ENCODE data around the gene NUP133.
"Not testable (repeated sequence)": the region's sequence is repeated elsewhere in the genome, so short reads cannot be mapped to it uniquely, and the experiment has no call there.

Gene NUP133

DNA sequence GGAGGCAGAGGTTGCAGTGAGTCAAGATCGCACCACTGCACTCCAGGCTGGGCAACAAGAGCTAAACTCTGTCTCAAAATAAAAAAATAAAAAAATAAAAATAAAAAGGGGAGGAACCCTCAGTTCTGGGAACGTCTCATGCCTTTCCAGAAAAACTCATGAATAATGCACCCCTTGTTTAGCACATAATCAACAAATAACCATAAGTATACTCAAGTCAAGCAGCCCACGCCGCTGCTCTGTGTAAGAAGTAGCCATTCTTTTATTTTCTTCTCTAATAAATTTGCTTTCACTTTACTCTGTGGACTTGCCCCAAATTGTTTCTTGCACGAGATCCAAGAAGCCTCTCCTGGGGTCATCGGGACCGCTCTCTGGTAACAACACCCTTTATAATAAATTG is 59.8 kb downstream of the NUP133 start:
- no peak for DNase-seq

DNA sequence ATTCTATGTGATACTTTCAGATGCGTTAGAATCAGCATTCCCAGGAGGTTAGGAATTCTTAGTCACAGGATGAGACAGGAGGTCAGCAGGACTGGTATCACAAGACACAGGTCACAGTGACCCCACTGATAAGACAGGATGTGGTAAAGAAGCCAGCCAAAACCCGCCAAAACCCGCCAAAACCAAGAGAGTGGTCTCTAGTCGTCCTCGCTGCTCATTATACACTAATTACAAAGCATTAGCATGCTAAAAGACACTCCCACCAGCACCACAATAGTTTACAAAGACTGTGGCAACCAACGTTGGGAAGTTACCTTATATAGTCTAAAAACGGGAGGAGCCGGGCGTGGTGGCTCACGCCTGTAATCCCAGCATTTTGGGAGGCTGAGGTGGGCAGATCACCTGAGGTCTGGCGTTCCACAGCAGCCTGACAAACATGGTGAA is 60.3 kb downstream of the NUP133 start:
- DNase-seq: no peak

DNA sequence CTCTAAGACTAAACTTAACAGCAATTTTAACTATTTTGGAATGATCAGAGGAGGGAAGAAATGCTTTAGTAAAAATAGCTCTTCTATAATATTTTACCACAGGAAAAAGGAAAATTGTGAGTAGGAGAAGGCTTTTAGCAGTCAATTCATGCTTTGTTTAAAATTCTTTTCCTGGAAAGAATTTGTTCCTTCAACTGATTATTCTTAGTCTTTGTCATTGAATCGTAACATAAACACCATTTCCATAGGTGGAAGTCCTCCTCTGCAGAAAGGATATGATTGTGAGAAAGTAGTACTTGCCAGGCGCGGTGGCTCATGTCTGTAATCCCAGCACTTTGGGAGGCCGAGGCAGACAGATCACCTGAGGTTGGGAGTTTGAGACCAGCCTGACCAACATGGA is 62.3 kb downstream of the NUP133 start:
- no peak for DNase-seq

DNA sequence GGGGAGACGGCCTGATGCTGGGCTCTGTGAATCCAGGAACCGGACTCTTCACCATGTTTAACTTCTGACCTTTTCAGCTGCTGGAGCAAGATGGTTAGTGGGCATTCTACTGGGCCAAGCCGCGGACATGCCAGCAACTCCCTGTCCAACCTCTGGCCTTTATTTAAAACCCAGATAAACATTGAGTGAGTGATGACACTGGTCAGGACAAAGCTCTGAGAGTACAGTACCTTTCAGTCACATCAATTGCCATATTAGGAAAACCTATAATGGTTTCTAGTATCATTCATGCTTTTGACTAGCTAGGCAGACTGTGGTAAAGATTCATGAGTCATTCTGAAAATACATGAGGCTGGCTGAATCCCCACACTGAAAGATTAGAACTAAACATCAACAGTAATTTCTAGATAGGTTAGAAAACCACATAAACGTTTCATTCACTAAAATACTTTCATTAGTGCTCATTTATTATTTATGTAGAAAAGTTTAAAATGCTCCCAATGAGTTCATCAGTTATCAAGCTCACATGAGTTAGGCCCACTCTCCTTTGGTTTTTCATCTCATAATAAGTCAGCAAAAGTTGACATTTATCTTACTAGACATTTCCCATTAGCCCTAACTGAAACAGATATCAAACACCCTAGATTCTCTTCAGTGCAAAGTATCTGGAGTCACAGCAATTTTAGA is 67.1 kb downstream of the NUP133 start:
- no peak for DNase-seq

DNA sequence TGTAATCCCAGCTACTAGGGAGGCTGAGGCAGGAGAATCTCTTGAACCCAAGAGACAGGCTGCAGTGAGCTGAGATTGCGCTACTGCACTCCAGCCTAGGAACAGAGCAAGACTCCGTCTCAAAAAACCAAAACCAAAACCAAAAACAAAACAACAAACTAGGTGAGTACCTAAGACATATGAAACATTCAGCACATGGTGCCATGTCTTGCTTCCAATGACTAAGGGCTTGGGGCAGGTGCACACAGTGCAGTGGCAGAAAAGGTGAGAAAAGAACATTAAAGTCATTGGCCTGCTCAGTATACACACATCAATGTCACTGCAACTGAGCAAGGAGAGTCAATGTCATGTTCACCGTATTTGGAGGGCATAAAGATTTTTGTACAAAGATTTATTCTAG is 70.1 kb downstream of the NUP133 start:
- no peak for DNase-seq

DNA sequence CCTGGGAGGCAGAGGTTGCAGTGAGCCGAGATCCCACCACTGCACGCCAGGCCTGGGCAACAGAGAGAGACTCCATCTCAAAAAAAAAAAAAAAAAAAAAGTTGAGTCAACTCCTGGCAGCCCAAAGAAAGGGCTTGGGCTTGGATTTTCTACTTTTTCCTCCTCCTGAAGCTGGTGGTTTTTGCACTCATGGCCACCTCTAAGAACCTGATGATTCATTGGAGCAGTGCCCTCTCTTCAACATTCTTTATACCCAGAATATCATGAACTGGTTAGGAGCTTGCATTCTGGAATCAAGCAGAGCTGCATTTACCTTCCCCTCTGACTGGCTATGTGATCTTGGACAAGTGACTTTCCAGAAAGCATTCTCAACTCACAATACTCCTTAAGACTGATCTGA is 70.7 kb downstream of the NUP133 start:
- no peak for DNase-seq

DNA sequence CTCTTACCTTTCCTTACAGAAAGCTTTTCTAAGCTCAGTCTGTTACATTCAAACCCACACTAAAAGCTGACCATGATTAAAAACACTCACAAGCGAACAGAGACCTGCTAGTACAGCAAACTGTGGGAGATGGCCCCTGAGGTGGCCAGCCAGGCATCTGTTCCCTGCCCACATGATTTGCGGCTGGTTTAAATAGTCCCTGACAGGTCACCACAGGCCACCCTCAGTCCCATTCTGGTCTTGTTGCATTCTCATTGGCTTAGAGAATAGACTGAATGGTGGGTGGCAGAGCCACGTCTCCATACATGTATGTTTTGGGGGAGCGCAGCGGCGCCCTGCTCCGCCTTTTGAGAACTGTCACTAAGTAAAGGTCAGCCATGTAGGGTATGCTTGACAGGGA is 71.9 kb downstream of the NUP133 start:
- DNase-seq: no peak

DNA sequence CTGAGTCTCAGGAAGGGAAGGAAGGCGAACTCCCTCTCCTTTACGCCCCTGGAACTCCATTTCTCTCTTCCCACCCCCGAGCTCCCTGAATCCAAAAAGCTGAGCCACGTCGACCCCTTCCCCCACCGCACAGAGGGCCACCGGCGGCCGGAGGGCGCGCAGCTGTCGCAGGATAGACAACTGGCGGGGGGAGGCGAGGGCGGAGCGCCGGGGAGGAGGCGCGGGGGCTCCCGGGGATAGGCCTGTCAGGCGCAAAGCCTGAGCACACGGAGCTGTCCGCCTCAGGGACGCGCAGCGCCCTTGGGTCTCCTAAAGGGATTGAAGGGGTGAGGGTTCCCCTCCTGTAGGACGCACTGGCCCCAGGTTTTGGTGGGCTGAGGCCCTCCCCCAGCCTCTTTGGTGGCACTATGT is 73.5 kb downstream of the NUP133 start:
- DNase-seq: no peak

DNA sequence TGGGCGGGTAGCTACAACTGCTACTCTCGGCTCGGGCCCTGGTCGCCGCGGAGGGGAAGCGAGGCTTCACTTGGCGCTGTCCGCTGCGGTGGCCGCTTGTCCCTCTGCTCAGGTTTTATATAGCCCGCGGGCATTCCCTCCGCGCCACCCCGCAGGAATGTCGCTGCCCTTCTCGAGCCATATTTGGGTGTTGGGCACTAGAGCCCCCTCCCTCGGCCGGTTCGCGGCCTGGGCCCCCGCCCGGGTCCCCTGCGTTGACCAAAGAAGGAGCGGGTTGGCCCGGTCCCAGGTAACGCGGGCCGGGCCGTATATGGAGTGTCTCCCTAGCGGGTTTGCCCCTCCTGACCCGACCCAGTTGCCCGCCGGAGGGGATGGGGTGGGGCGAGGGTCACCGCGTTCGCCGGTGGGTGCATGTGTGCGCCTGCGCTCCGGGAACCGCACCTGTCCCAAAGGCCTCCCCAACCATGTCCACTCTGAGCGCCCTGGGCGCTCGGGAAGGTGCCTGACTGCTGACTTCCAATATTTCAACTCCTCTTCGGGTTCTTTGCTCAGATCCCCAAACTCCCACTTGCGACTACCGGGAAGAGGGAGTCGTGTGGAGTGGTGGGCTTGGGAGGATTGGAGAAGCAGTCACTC is 74.0 kb downstream of the NUP133 start, which contains the start of gene ACTA1:
ACTA1 (minus strand) TSS at position 90 of the 636 bp plus-strand sequence. CDS start 979 bp downstream, outside the sequence.
- no peak for DNase-seq

DNA sequence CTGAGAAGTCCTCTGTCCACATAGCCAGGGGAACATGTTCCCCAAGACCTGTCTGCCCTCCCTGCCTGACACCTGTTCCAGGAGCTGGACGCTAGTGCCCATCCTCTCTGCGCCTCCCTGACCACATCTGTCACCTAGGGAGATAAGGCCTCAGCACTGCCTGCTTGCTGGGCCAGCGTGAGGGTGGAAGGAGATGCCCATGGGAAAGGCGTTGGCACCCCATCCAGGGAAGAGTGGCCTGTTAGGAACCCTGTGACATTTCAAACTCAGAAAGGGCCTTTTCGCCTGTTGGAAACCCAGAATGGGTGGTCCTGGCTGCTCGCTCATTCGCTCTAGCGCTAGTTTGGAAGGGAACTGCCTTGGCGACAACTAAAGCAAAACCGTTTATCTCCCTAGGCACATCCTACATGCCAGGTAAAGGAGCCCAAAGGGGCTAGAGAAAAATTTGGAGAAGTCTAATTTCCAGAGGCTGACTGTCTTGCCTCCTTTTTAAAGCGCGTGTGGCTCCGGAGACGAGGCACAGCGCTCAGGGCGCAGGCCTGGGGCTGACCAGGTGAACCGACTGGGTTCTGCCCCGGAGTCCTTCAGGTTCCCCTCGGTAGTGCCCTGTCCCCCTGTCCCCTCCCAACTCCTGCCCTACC is 74.7 kb downstream of the NUP133 start:
- no peak for DNase-seq

DNA sequence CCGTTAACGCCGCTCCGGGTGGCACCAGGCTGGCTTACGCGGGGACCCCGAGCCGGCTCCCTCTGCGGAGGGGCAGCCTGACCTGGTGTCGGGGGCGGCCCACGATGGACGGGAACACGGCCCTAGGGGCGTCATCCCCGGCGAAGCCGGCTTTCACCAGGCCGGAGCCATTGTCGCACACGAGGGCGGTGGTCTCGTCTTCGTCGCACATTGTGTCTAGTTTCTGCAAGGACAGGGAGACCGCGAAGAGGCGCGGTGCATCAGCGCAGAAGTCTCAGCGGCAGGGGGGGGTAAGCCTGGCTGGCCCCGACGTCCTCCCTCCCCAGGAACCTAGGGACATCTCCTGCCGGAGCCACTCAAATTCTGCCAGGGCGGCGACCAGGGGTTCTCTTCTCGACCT is 75.2 kb downstream of the NUP133 start:
- DNase-seq: no peak

DNA sequence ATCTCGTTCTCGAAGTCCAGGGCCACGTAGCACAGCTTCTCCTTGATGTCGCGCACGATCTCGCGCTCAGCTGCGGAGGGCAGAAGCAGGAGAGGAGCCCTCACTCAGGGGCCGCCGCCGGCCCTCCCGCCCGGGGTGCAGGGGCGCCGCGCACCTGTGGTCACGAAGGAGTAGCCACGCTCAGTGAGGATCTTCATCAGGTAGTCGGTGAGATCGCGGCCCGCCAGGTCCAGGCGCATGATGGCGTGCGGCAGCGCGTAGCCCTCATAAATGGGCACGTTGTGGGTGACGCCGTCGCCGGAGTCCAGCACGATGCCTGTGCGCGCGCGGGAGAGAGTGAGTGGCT is 76.1 kb downstream of the NUP133 start:
- no peak for DNase-seq

DNA sequence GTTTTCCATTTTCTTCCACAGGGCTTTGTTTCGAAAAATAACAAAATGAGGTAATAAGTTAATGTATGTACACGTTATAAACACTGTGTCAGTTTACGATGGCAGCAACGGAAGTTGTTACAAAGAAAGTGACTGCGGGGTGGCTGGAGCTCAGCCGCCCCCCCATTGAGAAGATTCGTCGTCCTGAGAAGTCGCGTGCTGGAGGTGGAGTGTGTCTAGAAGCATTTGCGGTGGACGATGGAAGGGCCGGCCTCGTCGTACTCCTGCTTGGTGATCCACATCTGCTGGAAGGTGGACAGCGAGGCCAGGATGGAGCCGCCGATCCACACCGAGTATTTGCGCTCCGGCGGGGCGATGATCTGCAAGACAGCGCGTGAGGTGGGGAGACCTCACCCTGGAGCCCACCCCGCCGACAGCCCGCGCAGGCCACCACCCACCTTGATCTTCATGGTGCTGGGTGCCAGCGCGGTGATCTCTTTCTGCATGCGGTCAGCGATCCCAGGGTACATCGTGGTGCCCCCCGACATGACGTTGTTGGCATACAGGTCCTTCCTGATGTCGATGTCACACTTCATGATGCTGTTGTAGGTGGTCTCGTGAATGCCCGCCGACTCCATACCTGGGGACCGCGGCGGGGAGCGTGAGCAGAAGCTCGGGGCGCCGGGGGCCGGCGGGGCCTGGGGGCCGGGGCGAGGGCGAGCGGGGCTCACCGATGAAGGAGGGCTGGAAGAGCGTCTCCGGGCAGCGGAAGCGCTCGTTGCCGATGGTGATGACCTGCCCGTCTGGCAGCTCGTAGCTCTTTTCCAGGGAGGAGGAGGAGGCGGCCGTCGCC is 76.6 kb downstream of the NUP133 start:
- no peak for DNase-seq

DNA sequence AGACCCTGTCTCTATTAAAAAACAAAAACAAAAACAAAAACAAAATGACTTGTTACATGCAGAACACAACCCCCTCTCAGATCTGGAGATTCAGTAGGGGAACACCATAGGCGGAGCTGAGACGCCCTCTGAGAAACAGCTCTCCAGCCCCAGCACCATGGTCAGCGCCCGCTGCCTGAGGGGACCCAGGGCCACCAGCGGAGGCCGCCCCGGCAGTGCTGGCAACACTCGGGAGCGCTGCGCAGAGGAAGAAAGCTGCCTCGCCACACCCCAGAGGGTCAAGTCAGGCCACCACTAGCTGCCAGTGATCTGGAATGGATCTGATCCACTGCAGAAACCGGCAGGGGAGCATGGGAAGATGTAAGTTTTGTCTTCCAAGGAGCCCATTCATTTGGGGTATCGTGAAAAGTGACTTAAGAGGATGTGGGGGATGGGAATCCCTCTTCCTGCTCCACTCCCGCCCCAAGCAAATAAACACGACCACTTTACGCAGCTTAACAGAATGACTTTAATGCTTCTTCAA is 77.3 kb downstream of the NUP133 start:
- DNase-seq: peak; percentile 75

DNA sequence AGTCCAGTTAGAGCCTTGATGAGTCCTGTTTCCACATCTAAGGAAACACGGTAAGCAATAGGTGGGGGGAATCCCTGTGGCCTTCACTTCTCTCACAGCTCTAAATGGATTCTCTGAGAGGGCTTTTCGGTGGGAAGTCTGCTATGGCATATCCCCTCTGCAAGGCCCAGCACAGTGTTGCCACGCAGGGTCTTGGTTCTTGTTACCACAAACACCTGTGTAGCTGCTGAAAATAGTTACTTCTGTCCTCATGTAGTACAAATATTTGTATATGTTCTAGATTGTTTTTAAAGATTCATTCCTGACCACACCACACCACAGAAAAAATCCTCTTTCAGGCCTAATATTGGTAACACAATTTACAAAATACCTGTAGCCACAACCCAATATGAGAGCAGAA is 79.9 kb downstream of the NUP133 start:
- no peak for DNase-seq

DNA sequence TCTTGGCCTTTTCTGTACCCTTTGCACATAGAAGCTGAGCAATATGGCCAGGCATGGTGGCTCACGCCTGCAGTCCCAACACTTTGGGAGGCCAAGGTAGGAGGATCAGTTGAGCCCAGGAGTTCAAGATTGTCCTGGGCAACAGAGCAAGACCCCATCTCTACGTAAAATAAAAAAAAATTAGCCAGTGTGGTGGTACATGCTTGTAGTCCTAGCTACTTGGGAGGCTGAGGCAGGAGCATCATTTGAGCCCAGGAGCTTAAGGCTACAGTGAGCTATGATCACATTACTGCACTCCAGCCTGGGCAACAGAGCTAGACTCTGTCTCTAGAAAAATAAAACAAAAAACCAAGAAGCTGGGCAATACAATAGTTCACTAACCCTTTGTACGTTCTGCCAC is 80.6 kb downstream of the NUP133 start:
- DNase-seq: no peak

DNA sequence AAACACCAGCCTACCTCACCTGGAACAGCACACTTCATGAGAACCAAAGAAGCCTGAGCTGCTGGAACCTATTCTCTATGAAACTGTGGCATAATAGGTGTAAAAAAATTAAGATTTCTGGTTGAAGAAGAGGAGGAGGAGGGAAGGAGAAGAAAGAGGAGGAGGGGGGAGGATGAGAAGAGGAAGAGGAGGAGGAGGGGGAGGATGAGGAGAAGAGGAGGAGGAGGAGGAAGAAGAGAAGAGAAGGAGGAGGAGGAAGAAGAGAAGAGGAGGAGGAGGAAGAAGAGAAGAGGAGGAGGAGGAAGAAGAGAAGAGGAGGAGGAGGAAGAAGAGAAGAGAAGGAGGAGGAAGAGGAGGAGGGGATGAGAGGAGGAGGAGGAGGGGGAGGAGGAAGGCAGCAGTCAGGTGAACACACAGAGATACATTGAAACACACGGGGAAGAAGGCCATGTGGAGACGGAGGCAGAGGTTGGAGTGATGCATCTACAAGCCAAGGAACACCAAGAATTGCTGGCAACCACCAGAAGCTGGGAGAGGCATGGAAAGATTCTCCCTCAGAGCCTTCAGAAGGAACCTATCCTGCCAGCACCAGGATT is 82.5 kb downstream of the NUP133 start:
- no peak for DNase-seq

DNA sequence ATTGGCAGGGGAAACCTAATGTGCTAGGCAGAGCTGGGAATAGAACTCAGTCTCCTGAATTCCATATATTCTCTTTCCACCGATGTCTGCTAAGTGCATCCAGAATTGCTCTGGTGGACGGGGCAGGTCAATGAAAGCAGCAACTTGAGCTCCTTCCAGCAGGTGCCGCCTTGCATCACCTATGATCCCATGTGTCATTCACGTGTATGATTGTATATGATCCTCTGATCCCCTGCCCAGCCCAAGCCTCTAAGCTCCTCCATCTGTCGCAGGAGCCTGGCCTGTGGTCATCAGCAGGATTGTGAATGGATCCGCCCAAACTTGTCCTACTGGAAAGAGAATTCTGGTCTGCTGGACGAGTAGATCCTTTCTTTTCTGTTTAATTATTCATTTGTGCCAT is 87.4 kb downstream of the NUP133 start:
- DNase-seq: no peak

DNA sequence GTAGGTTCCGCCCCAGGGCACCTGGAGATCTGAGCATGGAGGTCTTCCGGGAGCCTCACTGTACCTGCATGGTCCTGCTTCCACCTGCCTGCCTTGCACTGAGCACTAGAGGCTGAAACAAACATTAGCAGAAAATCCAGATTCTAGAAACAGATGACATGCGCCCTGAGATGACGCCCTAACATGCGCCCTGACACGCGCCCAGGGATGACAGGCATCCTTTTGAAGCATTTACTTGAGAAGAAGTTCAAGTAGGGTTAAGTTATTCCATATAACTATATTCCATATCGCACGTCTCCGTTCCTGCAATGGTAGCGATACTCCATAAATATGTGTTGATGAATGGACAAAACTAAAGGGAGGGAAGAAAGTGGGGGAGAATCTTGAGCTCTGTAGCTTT is 87.9 kb downstream of the NUP133 start:
- DNase-seq: no peak

DNA sequence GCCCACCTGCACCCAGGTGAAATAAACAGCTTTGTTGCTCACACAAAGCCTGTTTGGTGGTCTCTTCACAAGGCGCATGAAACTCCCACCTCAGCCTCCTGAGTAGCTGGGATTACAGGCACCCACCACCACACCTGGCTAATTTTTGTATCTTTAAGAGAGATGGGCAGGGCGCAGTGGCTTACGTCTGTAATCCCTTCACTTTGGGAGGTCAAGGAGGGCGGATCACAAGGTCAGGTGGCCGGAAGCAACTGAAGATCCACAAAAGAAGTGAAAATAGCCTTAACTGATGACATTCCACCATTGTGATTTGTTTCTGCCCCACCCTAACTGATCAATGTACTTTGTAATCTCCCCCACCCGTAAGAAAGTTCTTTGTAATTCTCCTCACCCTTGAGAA is 89.6 kb downstream of the NUP133 start:
- DNase-seq: not testable (repeated sequence)

DNA sequence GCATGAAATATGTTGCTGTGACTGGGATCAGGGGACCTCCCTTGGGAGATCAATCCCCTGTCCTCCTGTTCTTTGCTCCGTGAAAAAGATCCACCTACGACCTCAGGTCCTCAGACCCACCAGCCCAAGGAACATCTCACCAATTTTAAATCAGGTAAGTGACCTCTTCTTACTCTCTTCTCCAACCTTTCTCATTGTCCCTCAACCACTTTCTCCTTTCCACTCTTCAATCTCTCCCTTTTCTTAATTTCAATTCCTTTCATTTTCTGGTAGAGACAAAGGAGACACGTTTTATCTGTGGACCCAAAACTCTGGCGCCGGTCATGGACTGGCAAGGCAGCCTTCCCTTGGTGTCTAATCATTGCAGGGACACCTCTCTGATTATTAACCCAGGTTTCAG is 95.3 kb downstream of the NUP133 start:
- not testable (repeated sequence) for DNase-seq

DNA sequence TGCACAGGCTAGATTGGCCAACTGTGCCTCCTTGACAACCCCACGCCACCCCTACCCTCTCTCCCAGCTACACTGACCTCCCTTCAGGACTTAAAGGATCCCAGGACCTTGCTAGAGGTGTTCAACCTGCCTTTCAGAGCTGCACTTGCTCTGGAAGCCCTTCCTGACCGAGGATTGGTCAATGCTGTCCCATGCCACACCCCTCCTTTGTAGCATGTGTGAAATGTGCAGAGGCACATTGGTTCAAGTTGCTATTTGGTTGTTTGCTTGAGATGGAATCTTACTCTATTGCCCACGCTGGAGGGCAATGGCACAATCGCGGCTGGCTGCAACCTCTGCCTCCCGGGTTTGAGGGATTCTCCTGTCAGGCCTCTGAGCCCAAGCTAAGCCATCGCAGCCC is 96.1 kb downstream of the NUP133 start:
- DNase-seq: no peak

Data from activated CD8-positive, alpha-beta memory T cell treated with anti-CD3 and anti-CD28 coated beads, Interleukin-2, amount 50 U/mL, for 48 hours (primary cell).